ENCODE results near the gene MICAL2. TPM values are rescaled to one million over a fixed set of nuclear protein-coding genes. Genes with fewer than 3 reads are reported as not detected.

Gene MICAL2
- total and polyA plus RNA-seq, 10 of the 15 experiments (the other 5 are each of a cell fraction or from before 2014, with no cell fraction given) = 0.90 to 5.6 (median 2.4) TPM

DNA sequence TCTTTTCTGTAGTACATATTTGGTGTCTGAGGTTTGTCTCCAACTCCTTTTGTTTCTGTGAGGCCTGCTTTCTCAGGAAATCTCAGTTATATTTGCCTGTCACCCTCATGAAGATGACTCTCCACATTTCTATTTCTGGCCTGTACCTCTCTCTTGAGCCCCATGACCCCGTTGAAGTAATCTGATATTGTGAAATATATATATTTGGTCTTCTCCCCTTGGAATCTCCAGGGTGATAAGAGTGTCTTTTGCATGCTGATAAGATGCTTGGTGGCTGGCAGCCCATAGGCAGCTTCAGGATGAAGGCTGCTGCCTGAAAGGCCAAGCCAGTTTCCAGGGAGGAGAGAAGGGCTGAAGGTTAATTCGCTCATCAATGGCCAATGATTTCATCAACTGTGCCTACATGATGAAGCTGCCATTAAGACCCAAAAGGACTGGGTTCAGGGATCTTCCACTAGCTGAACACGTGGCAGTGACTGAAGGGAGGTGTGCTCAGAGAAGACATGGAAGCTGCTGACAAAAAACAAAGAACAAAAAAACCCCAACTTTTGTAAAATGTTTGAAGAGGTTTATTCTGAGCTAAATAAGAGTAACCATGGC is 67.4 kb downstream of the MICAL2 start (continued):
- no peak for TF ChIP-seq GABPA (IDR thresholded peaks at IDR 0.05; ENCODE audit: low read depth)
- TF ChIP-seq POLR2AphosphoS2 (IDR thresholded peaks at IDR 0.05; ENCODE audit: low read depth, low read length) = no peak
- TF ChIP-seq FOS (IDR thresholded peaks at IDR 0.05; ENCODE audit: borderline replicate concordance, extremely low read depth, insufficient read length) = no peak
- TF ChIP-seq NFXL1 (IDR thresholded peaks at IDR 0.05; ENCODE audit: borderline replicate concordance) = no peak
- TF ChIP-seq MEF2A (IDR thresholded peaks at IDR 0.05; ENCODE audit: insufficient read depth, low read depth, low read length) = no peak
- no peak for TF ChIP-seq RELA (IDR thresholded peaks at IDR 0.05; ENCODE audit: borderline replicate concordance, partially characterized antibody)
- TF ChIP-seq NRF1 (conservative IDR thresholded peaks at IDR 0.05; ENCODE audit: low read depth, low read length) = no peak
- no peak for TF ChIP-seq IRF4 (IDR thresholded peaks at IDR 0.05; ENCODE audit: low read depth, low read length)
- TF ChIP-seq HDGF (IDR thresholded peaks at IDR 0.05) = no peak

DNA sequence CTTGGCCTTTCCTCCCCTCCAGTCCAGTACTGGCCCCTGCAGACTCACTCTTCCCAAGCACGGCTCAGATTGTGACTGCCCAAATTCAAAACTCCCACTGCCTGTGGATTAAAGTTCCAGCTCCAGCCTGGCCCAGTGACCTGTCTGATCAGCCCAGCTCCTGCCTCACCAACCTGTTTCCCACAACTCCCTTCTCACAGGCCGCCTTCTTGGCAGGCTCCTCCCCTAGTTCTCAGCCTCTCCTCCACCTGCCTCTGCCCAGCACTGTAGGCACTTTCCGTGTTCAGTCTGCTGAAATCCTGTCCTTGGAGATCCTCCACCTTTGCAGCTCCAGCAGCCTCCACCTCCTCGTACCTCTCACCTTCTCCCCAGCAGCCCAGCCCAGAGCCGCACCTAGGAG is 68.6 kb downstream of the MICAL2 start:
- CTCF ChIA-PET = interaction anchor here (1.0 kb wide), 1 partner anchor 40 kb away, joined by 4 read pairs; no protein-coding TSS in a partner anchor
- Histone ChIP-seq H3K79me2 (ENCODE audit: control insufficient read depth, insufficient read depth, low read length) (no peaks in the 10 kb centered on the region), H3K27me3 (replicated peaks in 1 of 2; ENCODE audit: control insufficient read depth in 2 of 2, insufficient read depth in 2 of 2, low read length in 1 of 2) (no peaks in the 10 kb centered on the region), H3K9me3 (replicated peaks; ENCODE audit: control insufficient read depth, insufficient read depth, low read length) (no peaks in the 10 kb centered on the region), H3K9ac (ENCODE audit: control insufficient read depth, insufficient read depth, low read length) (no peak overlapping the region), H3K4me2 (ENCODE audit: control insufficient read depth, insufficient read depth) (no peak overlapping the region), H3K27ac (ENCODE audit: control insufficient read depth, insufficient read depth) (no peak overlapping the region), H4K20me1 (ENCODE audit: control insufficient read depth, insufficient read depth) (no peaks in the 10 kb centered on the region), H3K4me1 (ENCODE audit: control insufficient read depth, insufficient read depth, low read length) (peaks cover 15% of the 10 kb centered on the region), H2AFZ (ENCODE audit: control insufficient read depth, low read depth, low read length) (no peak overlapping the region), H3K36me3 (ENCODE audit: control insufficient read depth in 2 of 2, insufficient read depth in 2 of 2, low read length in 1 of 2) (no peaks in the 10 kb centered on the region), H3K4me3 (no peak overlapping the region)
- WGBS (ENCODE audit: insufficient coverage, insufficient replicate concordance, low lambda C conversion rate, missing lambda C conversion rate) = 63% methylated on average over 5 of the region's 5 CpGs
- intact Hi-C loops (cut with micrococcal nuclease; ENCODE audit: unreplicated experiment) (no loop called here), in situ Hi-C loops (cut with MboI) (no loop called here)
- POLR2A ChIA-PET = interaction anchor here (1.2 kb wide), 1 partner anchor 18 kb away, joined by 3 read pairs; no protein-coding TSS in a partner anchor
- ATAC-seq (no peak), FAIRE-seq (no peak), DNase-seq (ENCODE audit: low read depth, low spot score) (no peak)
- SMC1A ChIA-PET (ENCODE audit: uncharacterized antibody, unreplicated experiment) = interaction anchor here (1.0 to 1.7 kb wide), 6 partner anchors 11 to 31 kb away, joined by 3 to 9 read pairs (median 6); no protein-coding TSS in a partner anchor
- RAD21 ChIA-PET (ENCODE audit: unreplicated experiment) = interaction anchor here (1.2 kb wide), 2 partner anchors 15 to 57 kb away, joined by 3 to 5 read pairs; no protein-coding TSS in a partner anchor
- no TSS peak for BruUV-seq (replicated peaks)
- TF ChIP-seq MEF2B (IDR thresholded peaks at IDR 0.05; ENCODE audit: partially characterized antibody, poor library complexity, severe bottlenecking) = no peak
- no peak for TF ChIP-seq NBN (IDR thresholded peaks at IDR 0.05)
- TF ChIP-seq, protein P1, sequence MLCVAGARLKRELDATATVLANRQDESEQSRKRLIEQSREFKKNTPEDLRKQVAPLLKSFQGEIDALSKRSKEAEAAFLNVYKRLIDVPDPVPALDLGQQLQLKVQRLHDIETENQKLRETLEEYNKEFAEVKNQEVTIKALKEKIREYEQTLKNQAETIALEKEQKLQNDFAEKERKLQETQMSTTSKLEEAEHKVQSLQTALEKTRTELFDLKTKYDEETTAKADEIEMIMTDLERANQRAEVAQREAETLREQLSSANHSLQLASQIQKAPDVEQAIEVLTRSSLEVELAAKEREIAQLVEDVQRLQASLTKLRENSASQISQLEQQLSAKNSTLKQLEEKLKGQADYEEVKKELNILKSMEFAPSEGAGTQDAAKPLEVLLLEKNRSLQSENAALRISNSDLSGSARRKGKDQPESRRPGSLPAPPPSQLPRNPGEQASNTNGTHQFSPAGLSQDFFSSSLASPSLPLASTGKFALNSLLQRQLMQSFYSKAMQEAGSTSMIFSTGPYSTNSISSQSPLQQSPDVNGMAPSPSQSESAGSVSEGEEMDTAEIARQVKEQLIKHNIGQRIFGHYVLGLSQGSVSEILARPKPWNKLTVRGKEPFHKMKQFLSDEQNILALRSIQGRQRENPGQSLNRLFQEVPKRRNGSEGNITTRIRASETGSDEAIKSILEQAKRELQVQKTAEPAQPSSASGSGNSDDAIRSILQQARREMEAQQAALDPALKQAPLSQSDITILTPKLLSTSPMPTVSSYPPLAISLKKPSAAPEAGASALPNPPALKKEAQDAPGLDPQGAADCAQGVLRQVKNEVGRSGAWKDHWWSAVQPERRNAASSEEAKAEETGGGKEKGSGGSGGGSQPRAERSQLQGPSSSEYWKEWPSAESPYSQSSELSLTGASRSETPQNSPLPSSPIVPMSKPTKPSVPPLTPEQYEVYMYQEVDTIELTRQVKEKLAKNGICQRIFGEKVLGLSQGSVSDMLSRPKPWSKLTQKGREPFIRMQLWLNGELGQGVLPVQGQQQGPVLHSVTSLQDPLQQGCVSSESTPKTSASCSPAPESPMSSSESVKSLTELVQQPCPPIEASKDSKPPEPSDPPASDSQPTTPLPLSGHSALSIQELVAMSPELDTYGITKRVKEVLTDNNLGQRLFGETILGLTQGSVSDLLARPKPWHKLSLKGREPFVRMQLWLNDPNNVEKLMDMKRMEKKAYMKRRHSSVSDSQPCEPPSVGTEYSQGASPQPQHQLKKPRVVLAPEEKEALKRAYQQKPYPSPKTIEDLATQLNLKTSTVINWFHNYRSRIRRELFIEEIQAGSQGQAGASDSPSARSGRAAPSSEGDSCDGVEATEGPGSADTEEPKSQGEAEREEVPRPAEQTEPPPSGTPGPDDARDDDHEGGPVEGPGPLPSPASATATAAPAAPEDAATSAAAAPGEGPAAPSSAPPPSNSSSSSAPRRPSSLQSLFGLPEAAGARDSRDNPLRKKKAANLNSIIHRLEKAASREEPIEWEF (IDR thresholded peaks at IDR 0.05; ENCODE audit: insufficient replicate concordance, low read depth, low read length) = no peak
- TF ChIP-seq BMI1 (IDR thresholded peaks at IDR 0.05; ENCODE audit: borderline replicate concordance) = no peak
- no peak for TF ChIP-seq GABPA (IDR thresholded peaks at IDR 0.05; ENCODE audit: low read depth)
- no peak for TF ChIP-seq SIN3A (IDR thresholded peaks at IDR 0.05; ENCODE audit: low read depth, low read length)
- no peak for TF ChIP-seq WRNIP1 (IDR thresholded peaks at IDR 0.05; ENCODE audit: borderline replicate concordance, low read depth, low read length)
- no peak for TF ChIP-seq MXI1 (IDR thresholded peaks at IDR 0.05; ENCODE audit: low read depth, low read length)
- TF ChIP-seq SREBF1 (IDR thresholded peaks at IDR 0.05; ENCODE audit: low read length) = no peak
- TF ChIP-seq CREB1 (IDR thresholded peaks at IDR 0.05; ENCODE audit: low read depth) = no peak
- no peak for TF ChIP-seq ZNF217 (IDR thresholded peaks at IDR 0.05)
